ENCODE results near the gene DLGAP1.

DLGAP1 gene

GRCh38 chr18:4236940-4237663, 218.0 kb downstream of the DLGAP1 start:
- ATAC-seq = no peak
- no peak for TF ChIP-seq POU6F1 (CRISPR knock-in tag; IDR thresholded peaks at IDR 0.05; ENCODE audit: borderline replicate concordance, low read depth)
- no peak for TF ChIP-seq PATZ1 (CRISPR knock-in tag; IDR thresholded peaks at IDR 0.05; ENCODE audit: borderline replicate concordance)
- no peak for TF ChIP-seq ZFP30 (CRISPR knock-in tag; IDR thresholded peaks at IDR 0.05)
- TF ChIP-seq RARB (CRISPR knock-in tag; IDR thresholded peaks at IDR 0.05) = no peak
- TF ChIP-seq ARNTL (CRISPR knock-in tag; IDR thresholded peaks at IDR 0.05; ENCODE audit: borderline replicate concordance, low read depth) = no peak
- no peak for TF ChIP-seq BACH2 (CRISPR knock-in tag; IDR thresholded peaks at IDR 0.05; ENCODE audit: borderline replicate concordance)
- TF ChIP-seq CSDC2 (CRISPR knock-in tag; IDR thresholded peaks at IDR 0.05) = no peak
- no peak for TF ChIP-seq TCF4 (CRISPR knock-in tag; IDR thresholded peaks at IDR 0.05; ENCODE audit: borderline replicate concordance)
- TF ChIP-seq ISL1 (CRISPR knock-in tag; IDR thresholded peaks at IDR 0.05) = no peak
- no peak for TF ChIP-seq CSRNP3 (CRISPR knock-in tag; IDR thresholded peaks at IDR 0.05)
- no peak for TF ChIP-seq ZNF565 (CRISPR knock-in tag; conservative IDR thresholded peaks at IDR 0.05; ENCODE audit: low read depth)
- no peak for TF ChIP-seq PPARA (CRISPR knock-in tag; IDR thresholded peaks at IDR 0.05; ENCODE audit: borderline replicate concordance)

- TF ChIP-seq SNAI2 (CRISPR knock-in tag; IDR thresholded peaks at IDR 0.05) (no peak), CSRNP3 (CRISPR knock-in tag; IDR thresholded peaks at IDR 0.05) (no peak), TSHZ2 (CRISPR knock-in tag; IDR thresholded peaks at IDR 0.05) (no peak), OSR1 (CRISPR knock-in tag; IDR thresholded peaks at IDR 0.05) (no peak), PATZ1 (CRISPR knock-in tag; IDR thresholded peaks at IDR 0.05; ENCODE audit: borderline replicate concordance) (no peak), CSDC2 (CRISPR knock-in tag; IDR thresholded peaks at IDR 0.05) (no peak), ZNF8 (CRISPR knock-in tag; IDR thresholded peaks at IDR 0.05) (no peak), TOX (CRISPR knock-in tag; IDR thresholded peaks at IDR 0.05; ENCODE audit: borderline replicate concordance) (no peak), ESRRG (CRISPR knock-in tag; IDR thresholded peaks at IDR 0.05) (no peak), ARNTL (CRISPR knock-in tag; IDR thresholded peaks at IDR 0.05; ENCODE audit: borderline replicate concordance, low read depth) (no peak), ZFP30 (CRISPR knock-in tag; IDR thresholded peaks at IDR 0.05) (no peak), ZNF70 (CRISPR knock-in tag; IDR thresholded peaks at IDR 0.05) (no peak), TCF4 (CRISPR knock-in tag; IDR thresholded peaks at IDR 0.05; ENCODE audit: borderline replicate concordance) (no peak), RARB (CRISPR knock-in tag; IDR thresholded peaks at IDR 0.05) (no peak), ISL1 (CRISPR knock-in tag; IDR thresholded peaks at IDR 0.05) (no peak), ZNF565 (CRISPR knock-in tag; conservative IDR thresholded peaks at IDR 0.05; ENCODE audit: low read depth) (no peak), GLIS3 (CRISPR knock-in tag; IDR thresholded peaks at IDR 0.05) (no peak), BACH2 (CRISPR knock-in tag; IDR thresholded peaks at IDR 0.05; ENCODE audit: borderline replicate concordance) (no peak), POU6F1 (CRISPR knock-in tag; IDR thresholded peaks at IDR 0.05; ENCODE audit: borderline replicate concordance, low read depth) (no peak)
- ATAC-seq = no peak
Measured at GRCh38 chr18:4233468-4233867, 221.6 kb downstream of the DLGAP1 start.

Data from SK-N-SH treated with all-trans-retinoic acid at 6 μM for 48 hours (cell line).